Heart left ventricle (tissue), 16 donors: ENCODE measurements around the gene ASB2. TPM values are rescaled to one million over a fixed set of nuclear protein-coding genes. Genes with fewer than 3 reads are reported as not detected.

Experiments
- ATAC-seq, 4 donors: fragments of 200-7000 bp; cut with Tn5 transposase; one replicate each; pipeline ENCODE4 v1.9.1; 2020 to 2022; ENCODE audit warnings: moderate library complexity in 4 of 4, mild to moderate bottlenecking in 3 of 4, moderate number of reproducible peaks in 1 of 4
- DNase-seq, 5 donors: peaks; one replicate each; pipeline ENCODE4 v3.0.0-alpha.2; 2020
- H3K27ac ChIP-seq, 12 donors: fragments of 200-600 bp; sonication (generic) in 4 of 12; one replicate each; pipeline versions ENCODE4 v1.5.0 to v1.8.0; 2016 to 2022; ENCODE audit warnings: mild to moderate bottlenecking in 2 of 12
- H3K27me3 ChIP-seq, 9 donors: fragments of 200-600 bp; sonication (generic) in 2 of 9; one replicate each; pipeline versions ENCODE4 v1.5.1 to v1.8.0; 2016 to 2022; ENCODE audit warnings: mild to moderate bottlenecking in 3 of 9
- H3K36me3 ChIP-seq, 9 donors: fragments of 200-600 bp; sonication (generic) in 2 of 9; one replicate each; pipeline versions ENCODE4 v1.5.0 to v1.8.0; 2018 to 2022; ENCODE audit warnings: mild to moderate bottlenecking in 2 of 9
- H3K4me1 ChIP-seq, 12 donors: fragments of 200-600 bp; sonication (generic) in 4 of 12; one replicate each; pipeline versions ENCODE4 v1.5.0 to v1.8.0; 2016 to 2022; ENCODE audit warnings: mild to moderate bottlenecking in 3 of 12
- H3K4me3 ChIP-seq, 12 donors: fragments of 200-600 bp; sonication (generic) in 4 of 12; one replicate each; pipeline versions ENCODE4 v1.5.0 to v1.8.0; 2017 to 2022; ENCODE audit warnings: mild to moderate bottlenecking in 9 of 12, moderate library complexity in 4 of 12
- H3K9me3 ChIP-seq, 12 donors: fragments of 200-600 bp; sonication (generic) in 4 of 12; one replicate each; pipeline versions ENCODE4 v1.5.0 to v1.8.0; 2016 to 2022; ENCODE audit warnings: mild to moderate bottlenecking in 1 of 12
- CTCF ChIP-seq, 12 donors: fragments of 200-600 bp; sonication (generic) in 4 of 12; IDR thresholded peaks; one replicate each; pipeline versions ENCODE4 v1.5.0 to v1.8.0; 2018 to 2022; ENCODE audit warnings: antibody characterized with exemption in 12 of 12, mild to moderate bottlenecking in 5 of 12
- POLR2A ChIP-seq, 2 donors: fragments of 450-650 bp; IDR thresholded peaks; one replicate each; pipeline ENCODE4 v1.6.1; 2017; ENCODE audit warnings: antibody characterized with exemption in 2 of 2, mild to moderate bottlenecking in 2 of 2, moderate library complexity in 2 of 2
- WGBS, 4 donors: extraction: QIAGEN DNeasy Blood & Tissue Kit in 2 of 4; methylation state at CpG; one replicate each; pipeline versions ENCODE4 v1.1.5 to v1.1.7; 2013 to 2018; 5-methylcytosine and 5-hydroxymethylcytosine counted together
- intact Hi-C, 10 donors: fragments of 100-400 bp; cut with DNase I; formaldehyde crosslinking; loops; one replicate each; pipeline versions ENCODE4 v1.11.1 to v1.14.2; 2022
- polyA plus RNA-seq, 2 donors: library from polyadenylated mRNA; stranded (reverse); fragments of 200-250 nt; gene quantifications; one replicate each; pipeline ENCODE4 v1.2.3, GENCODE V29; 2013
- total RNA-seq, 9 donors: library from RNA; depleted of rRNA in 2 of 9; stranded (reverse); fragments of >200 nt in 2 of 9; fragmentation: NEBNext Ultra II Directional in 3 of 9; extraction: Animal tissue kit (Norgen Biotek cat#: 25700) in 3 of 9; gene quantifications; one replicate each; pipeline versions ENCODE4 v1.1.0 to v1.2.4, GENCODE V29; 2016 to 2023
- donor health status: ischemic (EF 13 %, LVEDD 7.1; RV severe dilation, severe dysfunction).
- donor health status: healthy with polysubstance abuse.
- donor health status: DM: no; HTN: yes; CAD: no.
- donor health status: DM: no; HTN: no; CAD: no.
- donor health status: ischemic (EF 25% LVEDD 6.9; RV normal size, moderate dysfunction).
- donor health status: ischemic (EF 25% LVEDD 5.7; RV mildly dilated, moderate dysfunction).
- donor health status: healthy.
- donor health status: DM: yes; HTN: yes; CAD: no.
- donor health status: ischemic (EF 35%, LVEDD 5.7; RV mildly dilated, moderate dysfunction).
- donor health status: nonischemic (EF 11% LVEDD 7.7; RV severe dilation, severe dysfunction).
- donor health status: DM: yes; HTN: yes; CAD: no.
- donor health status: PGD.
- donor health status: ischemic (EF 29% LVEDD 5.4; RV normal size, mild dysfunction).
- donor health status: nonischemic (EF 23%, LVEDD 6.1; RV moderate dilation, normal function).

Gene ASB2
- total and polyA plus RNA-seq, 11 donors = 22.4 to 411 (median 166) TPM

- Histone ChIP-seq H3K27me3 (no peaks in the 10 kb centered on the region), H3K9me3 (no peaks in the 10 kb centered on the region), H3K27ac (peak overlapping the region in 8 of 12 donors; percentile 28 to 97 (median 92)), H3K4me3 (no peak overlapping the region), H3K36me3 (peaks cover 0 to 14% (median 0%) of the 10 kb centered on the region in 9 donors), H3K4me1 (peaks cover 0 to 95% (median 58%) of the 10 kb centered on the region in 12 donors)
- ATAC-seq (no peak), DNase-seq (no peak)
- intact Hi-C loops = no loop called here
- TF ChIP-seq CTCF (IDR thresholded peaks at IDR 0.05) (no peak), POLR2A (IDR thresholded peaks at IDR 0.05) (no peak)
- WGBS, 4 donors = 61 to 73% (median 66%) methylated on average over 10 of the region's 10 CpGs
Measured at GRCh38 chr14:93967637-93968250, 8.6 kb downstream of the ASB2 start.

- no peaks in the 10 kb centered on the region for H3K27me3 ChIP-seq
- ATAC-seq (no peak), DNase-seq (no peak)
- peaks cover 0 to 24% (median 6%) of the 10 kb centered on the region in 9 donors for H3K36me3 ChIP-seq
- peaks cover 0 to 90% (median 53%) of the 10 kb centered on the region in 12 donors for H3K4me1 ChIP-seq
- peak overlapping the region in 9 of 12 donors; percentile 20 to 71 (median 42) for H3K27ac ChIP-seq
- 89 to 97% (median 91%) methylated on average over 3 of the region's 3 CpGs for WGBS, 4 donors
- intact Hi-C loops = no loop called here
- no peak overlapping the region for H3K4me3 ChIP-seq
- TF ChIP-seq POLR2A (IDR thresholded peaks at IDR 0.05) (no peak), CTCF (IDR thresholded peaks at IDR 0.05) (no peak)
- H3K9me3 ChIP-seq = no peaks in the 10 kb centered on the region
Measured at GRCh38 chr14:93965946-93966474, 10.4 kb downstream of the ASB2 start.

GRCh38 chr14:93965287-93965821 lies 11.0 kb downstream of the ASB2 start:
- Histone ChIP-seq H3K9me3 (no peaks in the 10 kb centered on the region), H3K4me3 (no peak overlapping the region), H3K27me3 (no peaks in the 10 kb centered on the region), H3K27ac (peak overlapping the region in 9 of 12 donors; percentile 20 to 71 (median 42)), H3K36me3 (peaks cover 0 to 29% (median 6%) of the 10 kb centered on the region in 9 donors), H3K4me1 (peaks cover 0 to 88% (median 47%) of the 10 kb centered on the region in 12 donors)
- intact Hi-C loops = no loop called here
- no peak for ATAC-seq
- TF ChIP-seq POLR2A (IDR thresholded peaks at IDR 0.05) (no peak), CTCF (IDR thresholded peaks at IDR 0.05) (no peak)
- DNase-seq = no peak
- 55 to 81% (median 72%) methylated on average over 3 of the region's 3 CpGs for WGBS, 4 donors

GRCh38 chr14:93964820-93965286 lies 11.5 kb downstream of the ASB2 start:
- ATAC-seq (no peak), DNase-seq (no peak)
- 81 to 92% (median 87%) methylated on average over 3 of the region's 3 CpGs for WGBS, 4 donors
- intact Hi-C loops = loop anchor here in 1 of 10 donors (5.0 kb wide), 1 partner anchor 32 kb away; the partner anchor contains the start of gene CCDC197
- no peak overlapping the region for H3K4me3 ChIP-seq
- H3K36me3 ChIP-seq = peaks cover 0 to 34% (median 6%) of the 10 kb centered on the region in 9 donors
- no peaks in the 10 kb centered on the region for H3K9me3 ChIP-seq
- TF ChIP-seq CTCF (IDR thresholded peaks at IDR 0.05) (no peak), POLR2A (IDR thresholded peaks at IDR 0.05) (no peak)
- H3K27me3 ChIP-seq = no peaks in the 10 kb centered on the region
- peaks cover 0 to 88% (median 42%) of the 10 kb centered on the region in 12 donors for H3K4me1 ChIP-seq
- H3K27ac ChIP-seq = peak overlapping the region in 5 of 12 donors; percentile 2 to 71 (median 44)
